HEK293T (cell line): ENCODE results near the gene CNST.

Source experiments
- BHLHE40 ChIP-seq: fragments of 450-650 bp; IDR thresholded peaks from 2 replicates; pipeline ENCODE4 v1.6.1; 2016; ENCODE audit warnings: mild to moderate bottlenecking, moderate library complexity, borderline replicate concordance
- ELF4 ChIP-seq: fragments of 450-650 bp; IDR thresholded peaks from 2 replicates; pipeline ENCODE4 v1.6.1; 2017; ENCODE audit warnings: antibody characterized with exemption
- FOXA1 ChIP-seq: fragments of 450-650 bp; IDR thresholded peaks from 2 replicates; pipeline ENCODE4 v1.6.1; 2016; ENCODE audit warnings: mild to moderate bottlenecking
- FOXM1 ChIP-seq: fragments of 450-650 bp; IDR thresholded peaks from 2 replicates; pipeline ENCODE4 v1.6.1; 2017; ENCODE audit warnings: mild to moderate bottlenecking, borderline replicate concordance
- HDGF ChIP-seq: fragments of 450-650 bp; IDR thresholded peaks from 2 replicates; pipeline ENCODE4 v1.6.1; 2017; ENCODE audit warnings: antibody characterized with exemption, borderline replicate concordance
- NFRKB ChIP-seq: fragments of 450-650 bp; IDR thresholded peaks from 2 replicates; pipeline ENCODE4 v1.6.1; 2016; ENCODE audit warnings: mild to moderate bottlenecking, moderate library complexity
- SP1 ChIP-seq: fragments of 450-650 bp; IDR thresholded peaks from 2 replicates; pipeline ENCODE4 v1.6.1; 2017
- SUZ12 ChIP-seq: fragments of 450-650 bp; IDR thresholded peaks from 2 replicates; pipeline ENCODE4 v1.6.1; 2016; ENCODE audit warnings: mild to moderate bottlenecking
- TARDBP ChIP-seq: fragments of 450-650 bp; IDR thresholded peaks from 2 replicates; pipeline ENCODE4 v1.6.1; 2016
- ZNF384 ChIP-seq: fragments of 450-650 bp; IDR thresholded peaks from 2 replicates; pipeline ENCODE4 v1.6.1; 2016

DNA sequence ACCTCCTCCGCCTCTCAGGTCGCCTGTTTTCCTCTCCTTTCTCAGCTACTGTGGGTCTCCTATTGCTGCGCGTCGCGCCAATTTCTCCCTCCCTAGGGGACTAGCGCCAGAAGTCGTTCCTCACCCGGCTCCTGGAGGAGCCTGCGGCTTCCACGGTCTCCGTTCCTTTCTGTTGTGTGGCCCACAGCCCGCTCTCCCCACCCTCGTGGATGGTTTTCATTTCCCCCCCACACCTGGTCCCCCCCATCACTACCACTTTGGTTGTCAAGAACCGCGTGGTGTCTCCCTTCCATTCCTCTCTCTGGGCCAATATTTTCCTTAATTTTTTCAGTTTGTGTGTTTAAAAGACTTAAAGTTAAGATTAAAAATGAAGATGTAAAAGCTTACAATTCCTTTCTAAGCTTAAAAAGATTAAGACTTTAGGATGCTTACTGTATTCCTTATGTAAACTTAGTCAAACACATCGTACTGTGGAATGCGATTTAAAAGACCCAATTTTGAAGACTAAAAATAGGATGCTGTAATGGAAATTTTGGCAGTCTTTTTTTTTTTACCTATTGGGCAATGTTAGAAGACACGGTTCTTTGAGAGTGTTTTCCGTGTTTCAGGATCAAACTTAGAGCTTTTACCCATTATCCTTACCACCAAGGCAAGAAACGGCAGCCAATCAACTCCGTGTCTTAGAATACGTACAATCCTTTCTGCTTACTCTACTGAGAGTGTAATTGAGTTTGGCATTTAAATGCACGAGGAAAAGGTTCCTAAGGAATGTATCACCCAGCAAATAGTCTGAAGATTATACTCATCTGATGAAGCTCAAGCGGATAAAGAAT is 773 bp downstream of the CNST start:
- no peak for TF ChIP-seq SUZ12
- TF ChIP-seq BHLHE40 = no peak
- no peak for TF ChIP-seq FOXM1
- no peak for TF ChIP-seq TARDBP
- TF ChIP-seq SP1 = no peak
- TF ChIP-seq HDGF = no peak
- TF ChIP-seq NFRKB = no peak
- no peak for TF ChIP-seq ELF4
- no peak for TF ChIP-seq ZNF384
- TF ChIP-seq FOXA1 = no peak
